HepG2 (cell line): ENCODE results near the gene SATB2. TPM values are rescaled to one million over a fixed set of nuclear protein-coding genes. Genes with fewer than 3 reads are reported as not detected.

Experiments used
- GLI4 ChIP-seq: sonication (generic); formaldehyde crosslinking; IDR thresholded peaks from 2 replicates; pipeline ENCODE4 v1.5.1; 2020; ENCODE audit warnings: missing genetic modification reagents, mild to moderate bottlenecking, moderate library complexity, borderline replicate concordance
- GMEB1 ChIP-seq: sonication (generic); formaldehyde crosslinking; IDR thresholded peaks from 2 replicates; pipeline ENCODE4 v1.5.1; 2020; ENCODE audit warnings: missing genetic modification reagents, mild to moderate bottlenecking, borderline replicate concordance
- HDAC6 ChIP-seq: fragments of 200-600 bp; sonication (generic); IDR thresholded peaks from 2 replicates; pipeline ENCODE4 v1.7.0; 2017; ENCODE audit warnings: mild to moderate bottlenecking, antibody characterized with exemption, low read length, low read depth
- MBD4 ChIP-seq: IDR thresholded peaks from 2 replicates; pipeline ENCODE4 v1.6.1; 2012; ENCODE audit warnings: low read length, inconsistent platforms, borderline replicate concordance
- MXD3 ChIP-seq: IDR thresholded peaks from 2 replicates; pipeline ENCODE4 v1.6.1; 2016; ENCODE audit warnings: mild to moderate bottlenecking, missing biosample characterization, missing genetic modification reagents
- MYPOP ChIP-seq: sonication (generic); formaldehyde crosslinking; IDR thresholded peaks from 2 replicates; pipeline ENCODE4 v1.8.1; 2023; ENCODE audit warnings: mild to moderate bottlenecking, moderate library complexity, missing genetic modification reagents
- NKX3-1 ChIP-seq: sonication (generic); formaldehyde crosslinking; IDR thresholded peaks from 2 replicates; pipeline ENCODE4 v1.5.0; 2020; ENCODE audit warnings: missing genetic modification reagents
- NONO ChIP-seq, 2 experiments: fragments of 450-650 bp in 1 of 2; sonication (generic) in 1 of 2; formaldehyde crosslinking in 1 of 2; IDR thresholded peaks in 1 of 2; conservative IDR thresholded peaks in 1 of 2; 2 replicates each; pipeline versions ENCODE4 v1.6.1 to v1.8.0; 2017 to 2022; ENCODE audit warnings: mild to moderate bottlenecking in 1 of 2, missing genetic modification reagents in 1 of 2, moderate library complexity in 1 of 2
- SP1 ChIP-seq, 2 experiments: fragments of 450-650 bp in 1 of 2; sonication (generic) in 1 of 2; formaldehyde crosslinking in 1 of 2; IDR thresholded peaks; 2 replicates each; pipeline versions ENCODE4 v1.4.0 to v1.6.1; 2016 to 2020; ENCODE audit warnings: missing genetic modification reagents in 1 of 2
- TFE3 ChIP-seq: IDR thresholded peaks from 2 replicates; pipeline ENCODE4 v1.6.1; 2016
- ZNF160 ChIP-seq: sonication (generic); formaldehyde crosslinking; IDR thresholded peaks from 2 replicates; pipeline ENCODE4 v1.8.0; 2022; ENCODE audit warnings: mild to moderate bottlenecking, inconsistent platforms, missing genetic modification reagents
- ZNF253 ChIP-seq: sonication (generic); formaldehyde crosslinking; IDR thresholded peaks from 2 replicates; pipeline ENCODE4 v1.8.0; 2022; ENCODE audit warnings: mild to moderate bottlenecking, missing genetic modification reagents, borderline replicate concordance
- ZNF333 ChIP-seq: sonication (generic); formaldehyde crosslinking; IDR thresholded peaks from 2 replicates; pipeline ENCODE4 v1.4.0; 2020; ENCODE audit warnings: mild to moderate bottlenecking, missing genetic modification reagents, borderline replicate concordance
- ZNF446 ChIP-seq: sonication (generic); formaldehyde crosslinking; IDR thresholded peaks from 2 replicates; pipeline ENCODE4 v1.5.0; 2020; ENCODE audit warnings: mild to moderate bottlenecking, missing genetic modification reagents
- ZNF549 ChIP-seq: sonication (generic); formaldehyde crosslinking; IDR thresholded peaks from 2 replicates; pipeline ENCODE4 v1.5.0; 2020; ENCODE audit warnings: missing genetic modification reagents
- ZNF615 ChIP-seq: sonication (generic); formaldehyde crosslinking; IDR thresholded peaks from 2 replicates; pipeline ENCODE4 v1.5.0; 2020; ENCODE audit warnings: mild to moderate bottlenecking, missing genetic modification reagents, borderline replicate concordance
- ZNF710 ChIP-seq: sonication (generic); formaldehyde crosslinking; IDR thresholded peaks from 2 replicates; pipeline ENCODE4 v1.5.0; 2020; ENCODE audit warnings: mild to moderate bottlenecking, missing genetic modification reagents, borderline replicate concordance
- ZSCAN5A ChIP-seq: sonication (generic); formaldehyde crosslinking; IDR thresholded peaks from 2 replicates; pipeline ENCODE4 v1.8.0; 2022; ENCODE audit warnings: mild to moderate bottlenecking, missing genetic modification reagents, borderline replicate concordance
- polyA plus RNA-seq, 8 experiments: library from polyadenylated mRNA; depleted of rRNA in 3 of 8; stranded (reverse) in 7 of 8; unstranded in 1 of 8; fragments of >200 nt; fragmentation: Illumina TruSeq in 4 of 8; extraction: Trizol in 4 of 8; gene quantifications; 2 replicates each; pipeline versions ENCODE4 v1.2.1 to v1.2.3, GENCODE V29; 2011 to 2016; ENCODE audit warnings: low read depth in 4 of 8, missing spikeins in 1 of 8, mixed read lengths in 1 of 8; ENCODE audit not compliant: insufficient read depth in 1 of 8
- total RNA-seq, 5 experiments: library from RNA; depleted of rRNA; stranded (reverse); fragments of >200 nt; fragmentation: Illumina TruSeq; extraction: Trizol; gene quantifications; 2 replicates each; pipeline ENCODE4 v1.2.3, GENCODE V29; 2016; ENCODE audit warnings: low read depth in 1 of 5

Gene SATB2
- total and polyA plus RNA-seq, 2 of the 13 experiments (the other 11 are each of a cell fraction or from before 2014, with no cell fraction given), result 2.5 to 5.5 TPM

GRCh38 chr2:199459286-199460100, 1.8 kb upstream of the SATB2 start (continued):
- TF ChIP-seq NONO (IDR thresholded peaks at IDR 0.05), result no peak
- peak; percentile 86 for TF ChIP-seq NONO (CRISPR knock-in tag; conservative IDR thresholded peaks at IDR 0.05)
- TF ChIP-seq SP1 (IDR thresholded peaks at IDR 0.05), result no peak
- TF ChIP-seq SP1 (CRISPR knock-in tag; IDR thresholded peaks at IDR 0.05), result no peak; the same call in 1 of the 2 replicates
- TF ChIP-seq ZSCAN5A (CRISPR knock-in tag), result no peak
- TF ChIP-seq NKX3-1 (CRISPR knock-in tag), result peak; percentile 90; the same call in 1 of the 2 replicates
- no peak; the same call in 1 of the 2 replicates for TF ChIP-seq TFE3 (CRISPR knock-in tag)
- TF ChIP-seq ZNF615 (CRISPR knock-in tag), result peak; percentile 74
- TF ChIP-seq MYPOP (CRISPR knock-in tag), result peak; percentile 90
- TF ChIP-seq ZNF253 (CRISPR knock-in tag), result 0 out of 2 replicates have a peak, but pooled peaks have one; percentile 53
- peak; percentile 75 for TF ChIP-seq GMEB1
- 0 out of 2 replicates have a peak, but pooled peaks have one; percentile 93 for TF ChIP-seq GLI4
- TF ChIP-seq ZNF333 (CRISPR knock-in tag), result 0 out of 2 replicates have a peak, but pooled peaks have one; percentile 49
- TF ChIP-seq ZNF710, result peak; percentile 29; the same call in 1 of the 2 replicates
- no peak for TF ChIP-seq MBD4
- TF ChIP-seq ZNF446 (CRISPR knock-in tag), result peak; percentile 86; the same call in 1 of the 2 replicates
- TF ChIP-seq ZNF549 (CRISPR knock-in tag), result no peak
- peak; percentile 71 for TF ChIP-seq ZNF160
- no peak for TF ChIP-seq HDAC6
- TF ChIP-seq MXD3 (CRISPR knock-in tag), result peak; percentile 66; the same call in 1 of the 2 replicates
